Measurements from ENCODE around the gene IFNG-AS1.

The IFNG-AS1 gene

DNA sequence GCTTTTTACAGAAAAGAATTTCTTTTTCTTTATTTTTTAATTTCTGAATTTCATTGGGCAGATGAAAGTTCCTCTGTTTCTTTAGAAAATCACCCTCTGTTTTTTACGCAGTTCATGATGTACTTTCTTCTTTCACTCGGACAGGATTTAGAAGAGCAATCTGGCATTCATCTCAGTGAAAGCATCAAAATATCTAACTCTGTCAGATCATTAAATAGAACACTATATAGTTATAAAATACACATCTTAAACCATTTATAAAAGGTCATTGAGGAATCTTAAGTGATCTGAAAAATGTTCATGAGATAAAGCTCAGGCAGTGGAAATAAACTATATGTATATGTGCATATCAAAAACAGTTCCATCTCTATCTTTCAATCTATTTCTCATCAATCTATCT lies 3.9 kb downstream of the IFNG-AS1 start:
- in situ Hi-C loops (cut with HindIII; ENCODE audit: low sequenced_read_pairs): no loop called here

DNA sequence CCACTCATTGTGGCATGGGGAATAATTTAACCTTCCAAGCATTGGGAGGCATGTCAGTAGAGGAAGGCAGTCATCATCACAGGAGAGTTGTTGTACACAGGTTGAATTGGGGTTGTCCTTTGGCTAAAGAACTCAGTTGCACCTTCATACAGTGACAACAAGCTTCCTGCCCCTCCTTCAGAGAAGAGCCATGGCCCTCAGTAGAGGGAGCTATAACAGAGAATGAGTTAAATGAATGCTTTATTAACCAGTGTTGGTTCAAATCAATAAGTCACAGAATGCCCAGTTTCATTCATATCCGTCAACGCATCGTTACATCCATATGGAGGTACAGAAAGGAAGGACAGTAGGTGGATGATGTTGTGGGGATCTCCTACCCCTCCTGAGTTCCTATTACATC lies 4.8 kb downstream of the IFNG-AS1 start:
- in situ Hi-C loops (cut with HindIII; ENCODE audit: low sequenced_read_pairs): no loop called here

DNA sequence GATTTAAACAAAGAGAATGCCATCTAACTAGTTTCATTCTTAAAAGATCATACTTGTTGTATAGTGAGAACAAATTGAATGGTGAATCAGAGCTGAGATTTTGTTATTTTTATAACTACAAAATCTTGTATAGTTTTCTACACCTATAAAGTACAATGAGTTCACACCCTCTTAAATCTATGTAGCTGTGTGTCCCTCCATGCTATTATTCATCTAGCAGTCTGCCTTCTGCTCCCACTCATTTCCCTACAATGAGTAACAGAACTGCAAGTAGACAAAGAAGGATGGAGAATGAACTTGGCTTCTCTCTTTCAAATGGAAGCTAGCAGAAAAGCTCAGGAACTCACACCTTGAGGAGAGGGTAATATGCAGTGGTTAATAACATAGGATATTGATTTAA lies 7.1 kb downstream of the IFNG-AS1 start:
- in situ Hi-C loops (cut with HindIII; ENCODE audit: low sequenced_read_pairs): no loop called here

DNA sequence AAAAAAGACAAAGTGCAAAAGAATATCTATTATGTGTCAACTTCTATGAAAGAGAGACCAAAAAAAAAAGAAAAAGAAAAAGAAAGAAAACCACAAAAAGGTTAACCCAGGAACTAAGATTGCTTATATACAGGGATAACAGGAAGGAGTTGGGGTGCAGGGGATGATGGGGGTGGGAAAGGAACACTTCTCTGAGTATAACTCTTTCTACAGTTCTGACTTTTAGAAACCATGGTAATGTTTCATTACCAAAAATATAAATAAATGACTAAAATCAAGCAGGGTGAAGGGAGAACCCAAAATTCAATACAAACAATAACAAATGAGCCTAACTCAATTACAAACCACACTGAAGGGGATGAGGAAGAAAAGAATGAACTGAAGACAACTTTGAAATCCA lies 9.1 kb downstream of the IFNG-AS1 start:
- in situ Hi-C loops (cut with HindIII; ENCODE audit: low sequenced_read_pairs): no loop called here

DNA sequence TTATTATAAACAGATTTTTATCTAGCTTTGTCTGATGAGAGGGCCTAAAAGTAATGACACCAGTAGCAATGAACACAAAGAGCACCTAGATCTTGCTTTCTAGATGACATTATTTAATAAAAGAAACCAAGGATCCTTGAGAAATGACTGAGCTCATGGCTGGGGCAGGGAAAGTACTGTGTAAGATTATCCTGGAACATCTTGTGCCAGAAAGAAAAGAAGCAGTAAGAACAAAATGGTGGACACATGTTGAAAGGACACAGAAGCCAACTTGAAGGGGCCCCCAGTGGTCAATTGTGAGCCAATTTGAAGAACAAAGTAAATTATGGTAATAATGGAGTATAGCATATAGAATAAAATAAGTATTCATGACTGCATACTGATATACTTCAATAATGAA lies 10.0 kb downstream of the IFNG-AS1 start:
- in situ Hi-C loops (cut with HindIII; ENCODE audit: low sequenced_read_pairs): no loop called here

DNA sequence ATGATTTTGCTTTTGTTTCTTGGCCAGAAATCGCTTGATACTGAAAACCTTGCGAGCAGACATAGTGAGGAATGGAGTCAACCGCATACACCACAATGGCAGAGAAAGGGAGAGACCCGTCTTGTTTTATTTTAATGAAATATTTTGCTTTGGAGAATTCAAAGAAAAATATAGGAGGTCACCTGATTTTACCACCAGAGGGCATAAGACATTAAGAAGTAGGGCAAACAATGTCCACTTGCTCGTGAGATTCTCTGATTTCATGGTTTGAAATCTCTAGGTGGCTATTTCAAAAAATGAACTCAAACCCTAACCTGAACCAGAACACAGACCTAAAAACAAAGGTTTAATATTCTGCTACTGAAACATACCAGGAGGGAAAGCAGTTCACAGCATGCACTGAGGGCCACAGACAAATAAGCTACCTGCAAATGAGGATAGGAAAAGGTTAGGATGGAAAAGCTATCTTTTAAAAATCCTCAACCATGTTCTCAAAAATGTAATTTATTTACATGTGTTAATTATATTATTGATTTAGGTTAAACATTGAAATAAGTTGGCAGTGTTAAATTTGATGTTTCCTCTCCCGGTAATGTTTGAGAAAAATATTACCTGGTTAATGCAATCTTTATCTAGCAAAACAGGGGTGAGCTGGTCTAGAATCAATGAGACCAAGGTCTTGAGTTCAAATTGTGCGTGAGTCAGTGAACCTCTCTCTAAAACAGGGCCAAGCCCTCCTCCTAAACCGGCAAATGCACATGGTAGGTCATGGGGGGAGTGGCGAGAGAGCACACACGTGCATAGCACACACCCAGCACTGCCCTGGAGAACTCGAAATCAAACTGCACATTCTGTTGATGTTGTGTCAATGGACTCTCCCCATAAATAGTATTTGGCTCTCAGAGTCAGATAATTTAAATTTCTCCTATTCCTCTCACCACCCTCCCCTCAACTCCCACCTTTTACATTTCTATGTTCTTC lies 12.5 kb downstream of the IFNG-AS1 start:
- in situ Hi-C loops (cut with HindIII; ENCODE audit: low sequenced_read_pairs): no loop called here

DNA sequence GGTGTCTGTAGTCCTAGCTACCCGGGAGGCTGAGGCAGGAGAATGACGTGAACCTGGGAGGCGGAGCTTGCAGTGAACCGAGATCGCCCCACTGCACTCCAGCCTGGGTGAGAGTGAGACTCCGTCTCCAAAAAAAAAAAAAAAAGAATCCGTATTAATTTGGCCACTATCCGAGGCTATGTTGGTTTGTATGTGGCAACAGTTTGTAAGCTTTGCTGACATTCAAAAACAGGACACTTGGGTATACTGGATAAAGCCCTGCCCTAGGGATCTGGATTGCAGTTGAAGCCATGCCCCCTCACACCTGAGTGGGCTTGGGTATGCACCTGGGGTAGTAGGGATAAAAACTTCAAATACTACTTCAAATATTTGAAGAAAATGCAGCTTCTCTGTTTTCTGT lies 14.5 kb downstream of the IFNG-AS1 start:
- in situ Hi-C loops (cut with HindIII; ENCODE audit: low sequenced_read_pairs): no loop called here

DNA sequence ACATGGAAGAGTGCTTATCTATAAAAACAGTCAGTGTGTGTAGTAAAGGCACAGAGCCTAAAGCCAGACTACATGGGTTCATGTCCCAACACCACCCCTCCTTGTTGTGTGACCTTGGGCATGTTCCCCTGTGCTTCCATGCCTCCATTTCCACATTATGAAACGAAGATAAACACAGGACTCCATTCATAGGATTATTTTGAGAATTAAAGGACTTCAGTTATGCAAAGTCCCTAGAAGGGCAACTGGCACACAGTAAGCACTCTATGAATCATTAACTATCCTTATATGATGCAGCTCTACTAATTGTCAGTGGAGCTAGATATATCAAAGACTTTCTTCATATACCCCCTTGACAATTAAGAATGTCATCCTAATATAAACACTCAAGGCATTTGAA lies 17.8 kb downstream of the IFNG-AS1 start:
- in situ Hi-C loops (cut with HindIII; ENCODE audit: low sequenced_read_pairs): no loop called here

DNA sequence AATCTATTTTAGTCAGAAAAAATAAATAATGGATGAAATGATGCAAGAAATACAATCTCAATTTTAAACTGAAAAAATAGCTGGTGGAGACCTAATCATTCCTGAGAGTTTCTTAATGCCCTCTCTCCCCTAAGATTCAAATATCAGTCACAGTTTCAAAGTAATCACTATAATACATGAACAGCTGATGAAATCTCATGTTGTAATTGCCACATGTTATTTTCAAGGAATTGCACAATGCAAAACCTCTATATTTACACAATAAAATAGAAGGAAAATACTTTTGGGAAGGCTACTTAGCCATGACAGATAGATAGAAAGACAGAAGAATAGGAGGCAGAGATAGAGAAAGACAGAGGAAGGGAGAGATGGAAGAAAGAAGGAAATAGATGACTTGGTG lies 18.2 kb downstream of the IFNG-AS1 start:
- in situ Hi-C loops (cut with HindIII; ENCODE audit: low sequenced_read_pairs): no loop called here

DNA sequence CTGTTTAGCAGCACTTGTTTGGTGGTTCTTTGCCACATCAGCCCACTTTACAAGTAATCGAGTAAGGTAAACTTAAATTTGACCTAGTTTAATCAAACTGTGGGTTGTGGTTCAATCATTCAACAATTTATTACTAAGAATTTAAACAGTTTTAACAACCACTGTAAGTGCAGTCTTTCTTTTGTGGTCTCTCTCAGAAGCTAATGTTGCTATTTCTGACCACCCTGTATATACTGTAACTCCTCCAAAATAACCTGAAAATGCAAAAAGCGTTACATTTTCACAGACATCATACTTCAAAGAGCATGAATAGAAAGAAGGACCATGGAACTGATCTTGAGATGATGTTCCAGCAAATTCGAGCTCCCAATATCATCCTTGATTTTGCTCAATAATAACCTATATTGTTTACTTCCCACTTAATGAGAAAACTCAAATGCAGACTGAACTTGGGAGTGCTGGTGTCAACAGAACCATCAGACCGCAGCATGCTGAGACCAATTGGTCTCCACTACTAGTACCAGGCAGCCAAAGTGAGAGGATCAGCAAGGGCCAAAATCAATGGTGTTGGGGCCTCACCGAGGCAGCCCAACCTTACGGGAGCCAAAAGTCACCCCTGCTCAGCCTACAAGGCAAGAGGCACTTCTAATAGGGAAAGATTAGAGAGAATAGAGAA lies 22.1 kb downstream of the IFNG-AS1 start:
- in situ Hi-C loops (cut with HindIII; ENCODE audit: low sequenced_read_pairs): no loop called here

DNA sequence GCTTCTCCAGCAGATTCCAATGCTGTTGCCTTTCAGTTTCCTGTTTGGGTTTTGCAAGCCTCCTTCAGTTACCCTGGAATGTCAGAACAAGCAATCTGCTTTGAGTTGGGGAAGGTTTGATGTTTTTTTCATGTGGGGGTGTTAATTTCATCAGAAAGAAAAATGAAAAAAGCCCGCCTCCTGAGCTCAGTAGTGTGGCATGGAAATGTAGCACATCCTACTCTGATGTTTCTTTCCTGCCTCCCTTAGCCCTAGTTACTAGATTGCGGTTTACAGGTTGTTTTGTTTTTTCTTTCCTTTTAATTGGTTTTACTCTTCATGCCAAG lies 22.6 kb downstream of the IFNG-AS1 start:
- in situ Hi-C loops (cut with HindIII; ENCODE audit: low sequenced_read_pairs): no loop called here

DNA sequence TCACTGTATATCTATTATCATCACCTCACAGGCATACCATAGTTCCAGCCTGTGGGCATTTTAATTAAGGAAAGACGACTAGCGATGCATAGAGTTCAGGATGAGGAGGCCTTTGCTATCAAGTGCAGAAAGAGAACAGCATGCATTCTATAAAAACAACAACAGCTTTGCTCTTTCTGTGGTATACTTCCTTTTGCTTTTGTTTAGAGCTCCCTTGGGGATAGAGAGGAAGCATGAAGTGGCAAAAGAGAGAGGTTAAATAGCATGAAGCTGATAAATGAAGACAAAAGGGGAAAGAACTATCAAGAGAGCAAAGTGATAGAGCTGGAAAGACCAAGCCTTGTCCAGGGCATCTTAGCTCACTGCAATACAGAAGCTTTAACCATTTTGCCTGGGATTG lies 23.5 kb downstream of the IFNG-AS1 start:
- in situ Hi-C loops (cut with HindIII; ENCODE audit: low sequenced_read_pairs): no loop called here

DNA sequence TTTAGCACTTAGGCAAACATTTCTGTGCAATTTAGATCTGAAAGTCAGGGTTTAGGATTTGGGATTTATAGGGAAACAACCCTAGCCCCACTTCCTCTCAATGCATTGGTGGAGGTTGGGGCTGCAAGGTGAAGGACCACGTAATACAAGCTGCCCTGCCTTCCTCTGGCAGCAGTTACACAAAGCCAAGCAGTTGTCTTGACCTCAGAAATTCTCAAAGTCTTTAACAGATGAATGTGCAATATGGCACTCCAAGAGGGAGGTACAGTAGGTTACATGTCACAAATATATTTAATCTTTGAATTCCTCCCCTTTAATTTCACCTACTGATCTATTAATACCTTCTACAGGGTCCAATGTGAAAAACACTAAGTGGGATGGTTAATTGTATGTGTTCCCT lies 23.9 kb downstream of the IFNG-AS1 start:
- in situ Hi-C loops (cut with HindIII; ENCODE audit: low sequenced_read_pairs): no loop called here

DNA sequence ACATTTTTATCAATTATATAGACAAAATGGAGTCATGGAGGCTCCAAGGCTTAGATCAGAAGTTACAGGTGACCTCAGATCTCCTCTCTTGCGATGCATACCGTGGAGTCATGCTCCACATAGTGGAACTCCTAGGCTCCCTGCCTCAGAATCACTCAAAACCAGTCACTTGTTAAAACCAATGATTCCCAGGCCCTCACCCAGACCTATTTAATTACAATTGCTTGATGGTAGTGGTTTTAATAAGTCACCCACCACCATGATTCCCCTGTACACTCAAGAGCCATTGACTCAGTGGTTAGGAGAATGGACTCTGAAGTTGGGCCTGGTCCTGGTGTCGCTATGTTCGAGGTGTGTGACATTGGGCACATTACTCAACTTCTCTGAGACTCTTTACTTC lies 26.9 kb downstream of the IFNG-AS1 start:
- in situ Hi-C loops (cut with HindIII; ENCODE audit: low sequenced_read_pairs): no loop called here

DNA sequence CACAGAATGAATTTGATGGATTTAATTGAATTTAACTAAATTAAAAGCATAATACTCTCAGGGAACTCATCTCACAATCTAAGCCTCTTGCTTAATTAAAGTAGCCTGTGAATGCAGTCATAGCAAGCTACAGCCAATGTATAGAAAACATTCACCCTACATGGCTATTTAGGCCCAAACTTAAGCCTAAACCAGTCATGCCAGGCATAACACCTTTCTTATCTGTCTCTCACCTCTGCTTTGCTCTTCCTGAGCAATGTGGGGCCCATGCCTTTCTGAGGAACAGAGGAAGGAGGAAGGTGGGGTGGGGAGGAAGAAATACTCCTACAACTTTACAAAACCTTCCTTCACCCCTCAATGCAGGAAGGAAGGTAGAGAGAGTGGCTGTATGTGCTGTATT lies 29.1 kb downstream of the IFNG-AS1 start:
- in situ Hi-C loops (cut with HindIII; ENCODE audit: low sequenced_read_pairs): no loop called here

DNA sequence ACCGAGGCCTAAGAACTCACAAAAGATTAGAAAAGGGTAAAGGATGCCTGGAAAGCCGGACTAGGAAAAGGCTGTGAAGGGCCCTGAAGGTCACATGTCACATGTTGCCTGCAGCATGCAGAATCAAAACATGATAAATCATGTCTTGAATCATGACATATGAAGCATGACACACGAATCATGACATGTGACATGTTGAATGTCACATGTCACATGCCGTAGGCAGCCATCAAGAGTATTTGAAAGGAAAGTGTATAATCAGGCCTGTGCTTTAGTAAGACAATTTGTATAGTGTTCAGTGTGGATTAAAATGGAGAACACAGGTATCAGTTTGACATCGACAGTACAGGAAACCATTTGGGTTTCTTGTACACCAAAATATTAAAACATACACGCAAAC lies 30.8 kb downstream of the IFNG-AS1 start:
- in situ Hi-C loops (cut with HindIII; ENCODE audit: low sequenced_read_pairs): no loop called here

DNA sequence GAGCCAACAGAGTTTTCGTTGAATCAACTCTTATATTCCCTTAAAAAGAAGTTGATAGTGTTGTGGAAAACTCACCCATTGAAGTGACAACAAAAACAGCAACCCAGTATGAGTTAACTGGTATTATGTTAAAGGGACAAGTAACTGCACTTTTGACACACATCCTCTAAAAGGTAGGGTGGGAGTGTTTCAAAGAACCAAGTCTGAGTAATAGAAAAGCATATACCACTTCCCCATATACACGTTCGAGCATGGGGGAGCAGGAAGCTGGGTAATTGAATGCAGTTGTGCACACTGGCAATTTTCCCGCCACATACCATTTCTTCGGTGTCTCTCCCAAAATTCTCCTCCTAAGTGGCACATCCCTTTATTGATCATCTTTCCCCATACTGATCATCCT lies 31.5 kb downstream of the IFNG-AS1 start:
- in situ Hi-C loops (cut with HindIII; ENCODE audit: low sequenced_read_pairs): no loop called here

DNA sequence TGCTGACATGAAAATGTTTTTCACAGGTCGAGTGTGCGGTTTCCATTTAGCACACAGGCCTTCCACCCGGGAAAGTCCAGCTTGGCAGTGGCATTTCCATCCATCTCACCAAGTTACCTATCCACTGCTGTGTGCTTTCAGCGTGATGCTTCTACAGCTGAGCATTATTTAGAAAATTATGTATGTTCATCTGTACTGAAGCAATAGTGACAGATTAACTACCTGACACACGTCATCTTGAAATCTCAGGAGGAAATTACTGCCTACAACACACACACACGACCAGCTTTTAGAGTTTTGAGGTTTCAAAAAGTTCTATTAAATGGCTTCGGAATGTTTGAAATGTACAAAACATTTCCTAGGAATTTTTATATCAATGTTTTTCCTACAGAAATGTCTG lies 39.4 kb downstream of the IFNG-AS1 start:
- in situ Hi-C loops (cut with HindIII; ENCODE audit: low sequenced_read_pairs): no loop called here

DNA sequence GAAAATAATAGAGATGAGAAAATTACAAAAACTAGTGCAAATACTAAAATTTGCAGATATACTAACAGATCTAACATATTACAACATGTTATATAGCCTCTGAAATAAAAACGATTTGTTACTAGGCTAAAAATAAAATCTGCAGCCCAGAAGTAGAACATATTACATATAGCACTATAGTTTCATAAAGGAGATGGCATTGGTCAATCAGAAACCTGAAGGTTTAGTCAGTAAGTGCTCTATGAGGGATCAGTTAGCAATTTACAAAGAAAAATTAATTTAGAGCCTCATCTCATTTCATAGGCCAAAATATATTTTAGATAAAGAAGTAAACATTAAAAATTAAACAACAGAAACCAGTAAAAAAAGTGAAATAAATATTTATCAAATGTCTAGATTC lies 41.0 kb downstream of the IFNG-AS1 start:
- in situ Hi-C loops (cut with HindIII; ENCODE audit: low sequenced_read_pairs): no loop called here

DNA sequence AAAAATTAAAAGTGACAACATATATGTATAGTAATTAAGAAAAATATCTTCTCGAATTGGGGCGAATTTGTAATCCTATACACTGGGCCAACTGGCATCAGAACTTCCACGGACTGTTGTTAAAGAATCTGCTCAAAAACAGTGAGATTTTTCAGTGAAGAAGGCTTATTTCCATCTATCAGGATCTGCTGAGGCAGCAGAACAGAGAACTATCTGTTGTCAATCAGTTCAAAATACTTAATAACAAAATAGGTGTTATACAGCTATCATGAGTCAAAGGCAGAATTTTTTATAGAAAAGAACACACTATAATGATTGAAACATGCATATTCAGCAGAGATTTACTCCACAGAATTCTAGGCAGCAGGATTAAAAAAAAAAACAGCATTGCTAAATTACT lies 41.9 kb downstream of the IFNG-AS1 start:
- in situ Hi-C loops (cut with HindIII; ENCODE audit: low sequenced_read_pairs): no loop called here

DNA sequence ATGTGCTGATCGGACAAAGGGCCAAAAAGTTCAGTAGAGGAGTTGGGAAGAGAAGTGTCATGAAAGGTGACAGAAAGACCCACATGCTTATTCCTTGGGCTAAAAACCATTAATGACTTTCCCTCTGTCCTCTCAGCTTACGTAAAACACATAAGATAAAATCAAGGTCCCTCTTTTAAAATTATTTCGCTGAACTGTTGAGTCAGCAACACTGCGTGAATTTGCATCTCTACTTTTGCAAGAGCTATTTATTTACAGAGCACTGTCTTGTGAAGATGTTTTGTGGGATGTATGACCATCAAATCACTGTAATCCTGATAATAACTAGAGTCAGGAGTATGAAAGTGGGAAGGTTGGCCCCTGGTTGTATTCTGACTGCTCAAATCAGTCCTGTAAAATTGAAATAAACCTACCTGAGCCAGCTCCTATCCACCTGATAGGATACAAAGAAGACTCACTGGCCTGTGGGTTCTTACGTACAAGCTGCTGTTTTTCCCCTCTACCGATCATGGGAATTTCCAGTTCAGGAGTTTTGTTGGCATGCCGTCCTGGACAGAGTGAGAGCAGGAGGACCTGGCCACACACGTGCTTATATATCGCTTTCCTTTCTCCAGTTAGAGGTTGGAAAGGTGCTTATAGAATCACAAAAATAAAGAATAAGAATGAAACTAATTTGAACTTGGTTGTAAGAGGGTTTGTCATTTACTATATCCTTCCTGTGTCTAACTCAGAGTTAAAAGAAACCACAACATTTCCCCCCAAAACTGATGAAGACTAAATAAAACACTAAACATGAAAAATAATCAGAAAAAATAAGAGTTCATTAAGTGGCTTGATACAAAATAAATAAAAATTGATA lies 42.9 kb downstream of the IFNG-AS1 start:
- in situ Hi-C loops (cut with HindIII; ENCODE audit: low sequenced_read_pairs): no loop called here

DNA sequence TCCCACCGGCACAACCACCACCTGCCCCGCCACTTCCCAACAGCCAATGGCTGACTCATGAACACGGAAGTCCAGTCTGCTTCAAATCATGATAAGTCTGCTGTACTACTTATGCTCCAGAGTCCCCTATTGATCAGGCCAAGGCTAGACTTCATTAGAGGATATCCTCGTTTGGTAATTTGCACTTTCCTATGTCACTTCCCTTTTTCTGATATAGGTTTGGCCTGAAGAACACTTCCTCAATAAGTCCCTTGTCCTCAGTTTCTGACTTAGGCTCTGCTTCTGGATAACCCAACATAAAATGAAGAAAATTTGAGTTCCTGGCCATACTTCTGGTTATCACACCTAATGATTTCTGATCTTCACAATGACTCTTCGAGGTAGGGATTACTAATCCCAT lies 45.3 kb downstream of the IFNG-AS1 start:
- in situ Hi-C loops (cut with HindIII; ENCODE audit: low sequenced_read_pairs): no loop called here
